Esophagus squamous epithelium (tissue), 4 donors: Measurements from ENCODE around the gene HIVEP1.

Experiments used
- POLR2A ChIP-seq, 4 donors: fragments of 450-650 bp; IDR thresholded peaks; one replicate each; pipeline ENCODE4 v1.6.1; 2017; ENCODE audit warnings: antibody characterized with exemption in 4 of 4, mild to moderate bottlenecking in 4 of 4, moderate library complexity in 3 of 4
- TF ChIP-seq, protein P1 (sequence below), 6 experiments: fragments of 450-650 bp in 4 of 6; fragments of 200-600 bp in 2 of 6; sonication (generic) in 2 of 6; IDR thresholded peaks; one replicate each; pipeline ENCODE4 v1.5.1; 2016 to 2019; ENCODE audit warnings: antibody characterized with exemption in 6 of 6, mild to moderate bottlenecking in 4 of 6, moderate library complexity in 4 of 6

- TF ChIP-seq, protein P1, sequence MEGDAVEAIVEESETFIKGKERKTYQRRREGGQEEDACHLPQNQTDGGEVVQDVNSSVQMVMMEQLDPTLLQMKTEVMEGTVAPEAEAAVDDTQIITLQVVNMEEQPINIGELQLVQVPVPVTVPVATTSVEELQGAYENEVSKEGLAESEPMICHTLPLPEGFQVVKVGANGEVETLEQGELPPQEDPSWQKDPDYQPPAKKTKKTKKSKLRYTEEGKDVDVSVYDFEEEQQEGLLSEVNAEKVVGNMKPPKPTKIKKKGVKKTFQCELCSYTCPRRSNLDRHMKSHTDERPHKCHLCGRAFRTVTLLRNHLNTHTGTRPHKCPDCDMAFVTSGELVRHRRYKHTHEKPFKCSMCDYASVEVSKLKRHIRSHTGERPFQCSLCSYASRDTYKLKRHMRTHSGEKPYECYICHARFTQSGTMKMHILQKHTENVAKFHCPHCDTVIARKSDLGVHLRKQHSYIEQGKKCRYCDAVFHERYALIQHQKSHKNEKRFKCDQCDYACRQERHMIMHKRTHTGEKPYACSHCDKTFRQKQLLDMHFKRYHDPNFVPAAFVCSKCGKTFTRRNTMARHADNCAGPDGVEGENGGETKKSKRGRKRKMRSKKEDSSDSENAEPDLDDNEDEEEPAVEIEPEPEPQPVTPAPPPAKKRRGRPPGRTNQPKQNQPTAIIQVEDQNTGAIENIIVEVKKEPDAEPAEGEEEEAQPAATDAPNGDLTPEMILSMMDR (IDR thresholded peaks at IDR 0.05), result no peak
- TF ChIP-seq POLR2A (IDR thresholded peaks at IDR 0.05), result no peak
These were observed 157.3 kb downstream of the HIVEP1 start for GRCh38 chr6:12169377-12169776.
